OCI-LY1 (cell line): ENCODE results near the gene ZFPL1.

ENCODE experiments used
- H2AFZ ChIP-seq: fragments of 200-600 bp; sonication (generic), shearing (Covaris generic); 2 replicates; pipeline ENCODE4 v1.6.0; 2014; ENCODE audit warnings: antibody characterized with exemption, mild to moderate bottlenecking, low read length
- H3F3A ChIP-seq: fragments of 200-600 bp; sonication (generic), shearing (Covaris generic); 2 replicates; pipeline ENCODE4 v1.6.0; 2014; ENCODE audit warnings: mild to moderate bottlenecking, antibody characterized with exemption, low read length, moderate library complexity; ENCODE audit not compliant: insufficient read depth
- H3K27ac ChIP-seq: fragments of 200-600 bp; sonication (generic); 2 replicates; pipeline ENCODE4 v1.5.1; 2014; ENCODE audit warnings: low read length, mixed run types, mild to moderate bottlenecking, low read depth; ENCODE audit not compliant: poor library complexity, severe bottlenecking
- H3K27me3 ChIP-seq: fragments of 200-600 bp; sonication (generic); 2 replicates; pipeline ENCODE4 v1.6.0; 2014; ENCODE audit warnings: antibody characterized with exemption, mild to moderate bottlenecking, low read length, moderate library complexity; ENCODE audit not compliant: insufficient read depth
- H3K36me3 ChIP-seq: fragments of 200-600 bp; sonication (generic); 2 replicates; pipeline ENCODE4 v1.6.1; 2014; ENCODE audit warnings: mild to moderate bottlenecking, antibody characterized with exemption, low read length, moderate library complexity, mixed read lengths; ENCODE audit not compliant: insufficient read depth
- H3K4me1 ChIP-seq: fragments of 200-600 bp; sonication (generic); 2 replicates; pipeline ENCODE4 v1.5.1; 2014; ENCODE audit warnings: mild to moderate bottlenecking, low read length, moderate library complexity; ENCODE audit not compliant: insufficient read depth, severe bottlenecking
- H3K4me2 ChIP-seq: fragments of 200-600 bp; sonication (generic), shearing (Covaris generic); 2 replicates; pipeline ENCODE4 v1.6.1; 2014; ENCODE audit warnings: low read length
- H3K4me3 ChIP-seq: fragments of 200-600 bp; sonication (generic); 2 replicates; pipeline ENCODE4 v1.5.1; 2014; ENCODE audit warnings: low read length, low read depth, mild to moderate bottlenecking, mixed read lengths; ENCODE audit not compliant: poor library complexity, severe bottlenecking
- H3K79me2 ChIP-seq: fragments of 200-600 bp; shearing (Covaris generic); 2 replicates; pipeline ENCODE4 v1.6.1; 2016; ENCODE audit warnings: mixed run types, low read length, mixed read lengths; ENCODE audit not compliant: insufficient read depth
- H3K9ac ChIP-seq: fragments of 200-600 bp; sonication (generic), shearing (Covaris generic); 2 replicates; pipeline ENCODE4 v1.6.1; 2014; ENCODE audit warnings: mild to moderate bottlenecking, low read length, mixed read lengths
- H3K9me2 ChIP-seq: fragments of 200-600 bp; sonication (generic), shearing (Covaris generic); 2 replicates; pipeline ENCODE4 v1.6.1; 2014; ENCODE audit warnings: low read depth, mild to moderate bottlenecking, low read length, mixed read lengths
- H3K9me3 ChIP-seq: fragments of 200-600 bp; shearing (Covaris generic); 2 replicates; pipeline ENCODE4 v1.6.1; 2014; ENCODE audit warnings: low read length, mixed read lengths
- H4K20me1 ChIP-seq: fragments of 200-600 bp; sonication (generic), shearing (Covaris generic); 2 replicates; pipeline ENCODE4 v1.6.0; 2016; ENCODE audit warnings: mild to moderate bottlenecking, low read length; ENCODE audit not compliant: insufficient read depth
- CTCF ChIP-seq: fragments of 200-600 bp; sonication (generic), shearing (Covaris generic); IDR thresholded peaks from 2 replicates; pipeline ENCODE4 v1.5.1; 2017; ENCODE audit warnings: mild to moderate bottlenecking, antibody characterized with exemption, low read length, moderate library complexity, mixed read lengths
- EZH2 ChIP-seq: fragments of 200-600 bp; sonication (generic), shearing (Covaris generic); IDR thresholded peaks from 2 replicates; pipeline ENCODE4 v1.8.0; 2017; ENCODE audit warnings: borderline replicate concordance, mixed run types, mild to moderate bottlenecking, antibody characterized with exemption, low read length, moderate library complexity, mixed read lengths

Gene ZFPL1

GRCh38 chr11:65078151-65078550 lies 5.9 kb upstream of the ZFPL1 start:
- peak overlapping the region; percentile 49 for H3K4me2 ChIP-seq
- peaks cover 40% of the 10 kb centered on the region for H3K4me1 ChIP-seq
- H4K20me1 ChIP-seq = no peaks in the 10 kb centered on the region
- H3K4me3 ChIP-seq = peak overlapping the region; percentile 24
- peaks cover 12% of the 10 kb centered on the region for H3K79me2 ChIP-seq
- H3K9me3 ChIP-seq = no peaks in the 10 kb centered on the region
- peaks cover 74% of the 10 kb centered on the region for H3K36me3 ChIP-seq
- TF ChIP-seq EZH2 (no peak), CTCF (peak; percentile 77)
- H3K9ac ChIP-seq = peak overlapping the region; percentile 18; the same call in 1 of the 2 replicates
- no peaks in the 10 kb centered on the region for H3F3A ChIP-seq
- H3K9me2 ChIP-seq = no peaks in the 10 kb centered on the region
- H2AFZ ChIP-seq = no peak overlapping the region
- H3K27me3 ChIP-seq = no peaks in the 10 kb centered on the region
- peak overlapping the region; percentile 69 for H3K27ac ChIP-seq

- H3K36me3 ChIP-seq = peaks cover 74% of the 10 kb centered on the region
- peak overlapping the region; percentile 24 for H3K4me3 ChIP-seq
- no peaks in the 10 kb centered on the region for H3K27me3 ChIP-seq
- no peaks in the 10 kb centered on the region for H3F3A ChIP-seq
- peak overlapping the region; percentile 18; the same call in 1 of the 2 replicates for H3K9ac ChIP-seq
- peak overlapping the region; percentile 49 for H3K4me2 ChIP-seq
- no peaks in the 10 kb centered on the region for H3K9me2 ChIP-seq
- no peaks in the 10 kb centered on the region for H4K20me1 ChIP-seq
- peak overlapping the region; percentile 69 for H3K27ac ChIP-seq
- TF ChIP-seq EZH2 = no peak
- no peak for TF ChIP-seq CTCF
- no peak overlapping the region for H2AFZ ChIP-seq
- peaks cover 18% of the 10 kb centered on the region for H3K79me2 ChIP-seq
- peaks cover 41% of the 10 kb centered on the region for H3K4me1 ChIP-seq
- H3K9me3 ChIP-seq = no peaks in the 10 kb centered on the region
Observed at GRCh38 chr11:65078786-65079342, 5.2 kb upstream of the ZFPL1 start.

- Histone ChIP-seq H3K4me3 (peak overlapping the region; percentile 97), H3K27me3 (no peaks in the 10 kb centered on the region), H3K9me3 (no peaks in the 10 kb centered on the region), H3K27ac (peak overlapping the region; percentile 62), H3K36me3 (peaks cover 72% of the 10 kb centered on the region), H4K20me1 (no peaks in the 10 kb centered on the region), H3K9ac (peak overlapping the region; percentile 98), H2AFZ (no peak overlapping the region), H3K4me2 (peak overlapping the region; percentile 98), H3K79me2 (peaks cover 18% of the 10 kb centered on the region), H3K9me2 (no peaks in the 10 kb centered on the region), H3K4me1 (peaks cover 49% of the 10 kb centered on the region), H3F3A (no peaks in the 10 kb centered on the region)
- TF ChIP-seq CTCF = no peak
- TF ChIP-seq EZH2 = no peak
Observed at GRCh38 chr11:65083134-65083833, 738 bp upstream of the ZFPL1 start.
